HEK293 (cell line): ENCODE data around the gene APOL1.

Source experiments
- CTCF ChIA-PET: fragments of 350-600 bp; formaldehyde crosslinking; extraction: SDS; loops from one replicate; lab custom pipeline; 2021; ENCODE audit warnings: antibody characterized with exemption; lab: Yijun Ruan, JAX
- POLR2A ChIA-PET: fragments of 300-600 bp; formaldehyde crosslinking; extraction: SDS; loops from one replicate; lab custom pipeline; 2020; ENCODE audit warnings: antibody characterized with exemption, inconsistent platforms; lab: Yijun Ruan, JAX
- H3K27ac ChIP-seq: fragments of 200-500 bp; sonication (Bioruptor generic); 2 replicates; pipeline ENCODE4 v1.5.1; 2014; ENCODE audit warnings: low read depth, low read length, control low read depth, inconsistent platforms; ENCODE audit errors: extremely low read depth
- H3K36me3 ChIP-seq, 2 experiments: fragments of 200-500 bp in 1 of 2; sonication (Bioruptor generic) in 1 of 2; 1 replicate in 1 of 2; 2 replicates in 1 of 2; pipeline ENCODE4 v1.5.1; 2014 to 2017; ENCODE audit warnings: inconsistent platforms in 2 of 2, low read length in 2 of 2; ENCODE audit not compliant: control insufficient read depth in 2 of 2, insufficient read depth in 1 of 2
- H3K4me1 ChIP-seq: fragments of 200-500 bp; sonication (Bioruptor generic); 2 replicates; pipeline ENCODE4 v1.5.1; 2014; ENCODE audit warnings: mild to moderate bottlenecking, low read length, inconsistent platforms; ENCODE audit not compliant: control insufficient read depth, insufficient read depth
- H3K4me3 ChIP-seq: 2 replicates; pipeline ENCODE4 v1.5.1; 2011; ENCODE audit warnings: low read depth, mild to moderate bottlenecking, control low read depth, low read length, moderate library complexity
- H3K9me3 ChIP-seq: fragments of 200-500 bp; sonication (Bioruptor generic); 2 replicates; pipeline ENCODE4 v1.5.1; 2014; ENCODE audit warnings: low read depth, low read length, inconsistent platforms; ENCODE audit not compliant: control insufficient read depth, insufficient read depth
- GLI4 ChIP-seq: fragments of 450-650 bp; formaldehyde crosslinking; IDR thresholded peaks from 2 replicates; pipeline ENCODE4 v1.5.1; 2016; ENCODE audit warnings: missing biosample characterization, missing genetic modification characterization
- KLF10 ChIP-seq: fragments of 450-650 bp; IDR thresholded peaks from 2 replicates; pipeline ENCODE4 v1.5.1; 2018; ENCODE audit warnings: missing biosample characterization, mild to moderate bottlenecking, missing genetic modification characterization
- KLF9 ChIP-seq: fragments of 450-650 bp; formaldehyde crosslinking; IDR thresholded peaks from 2 replicates; pipeline ENCODE4 v1.5.1; 2016; ENCODE audit warnings: missing biosample characterization, missing genetic modification characterization, low read depth
- PATZ1 ChIP-seq: fragments of 450-650 bp; formaldehyde crosslinking; IDR thresholded peaks from 2 replicates; pipeline ENCODE4 v1.5.1; 2016; ENCODE audit warnings: missing biosample characterization, missing genetic modification characterization
- REPIN1 ChIP-seq: fragments of 450-650 bp; formaldehyde crosslinking; IDR thresholded peaks from 2 replicates; pipeline ENCODE4 v1.5.1; 2017; ENCODE audit warnings: missing biosample characterization, missing genetic modification characterization, low read depth
- YY1 ChIP-seq: fragments of 450-650 bp; formaldehyde crosslinking; IDR thresholded peaks from 2 replicates; pipeline ENCODE4 v1.5.1; 2018; ENCODE audit warnings: missing biosample characterization, missing genetic modification characterization
- ZFP3 ChIP-seq: fragments of 450-650 bp; formaldehyde crosslinking; IDR thresholded peaks from 2 replicates; pipeline ENCODE4 v1.5.1; 2016; ENCODE audit warnings: low read depth, missing biosample characterization, missing genetic modification characterization
- ZNF112 ChIP-seq: fragments of 450-650 bp; formaldehyde crosslinking; IDR thresholded peaks from 2 replicates; pipeline ENCODE4 v1.5.0; 2017; ENCODE audit warnings: missing biosample characterization, missing genetic modification characterization
- ZNF169 ChIP-seq: fragments of 450-650 bp; formaldehyde crosslinking; IDR thresholded peaks from 2 replicates; pipeline ENCODE4 v1.5.1; 2016; ENCODE audit warnings: missing biosample characterization, missing genetic modification characterization
- ZNF223 ChIP-seq: fragments of 450-650 bp; formaldehyde crosslinking; IDR thresholded peaks from 2 replicates; pipeline ENCODE4 v1.5.1; 2016; ENCODE audit warnings: missing biosample characterization, missing genetic modification characterization
- ZNF24 ChIP-seq: fragments of 450-650 bp; formaldehyde crosslinking; IDR thresholded peaks from 2 replicates; pipeline ENCODE4 v1.5.1; 2016; ENCODE audit warnings: missing biosample characterization, missing genetic modification characterization
- ZNF280C ChIP-seq: fragments of 450-650 bp; formaldehyde crosslinking; IDR thresholded peaks from 2 replicates; pipeline ENCODE4 v1.5.1; 2016; ENCODE audit warnings: missing biosample characterization, missing genetic modification characterization
- ZNF398 ChIP-seq: fragments of 450-650 bp; formaldehyde crosslinking; IDR thresholded peaks from 2 replicates; pipeline ENCODE4 v1.5.1; 2017; ENCODE audit warnings: missing biosample characterization, missing genetic modification characterization
- ZNF521 ChIP-seq: fragments of 450-650 bp; formaldehyde crosslinking; IDR thresholded peaks from 2 replicates; pipeline ENCODE4 v1.5.1; 2017; ENCODE audit warnings: missing biosample characterization, mild to moderate bottlenecking, missing genetic modification characterization
- ZNF555 ChIP-seq: fragments of 450-650 bp; formaldehyde crosslinking; conservative IDR thresholded peaks from 2 replicates; pipeline ENCODE4 v1.5.1; 2017; ENCODE audit warnings: missing biosample characterization, mild to moderate bottlenecking, missing genetic modification characterization, inconsistent platforms
- ZNF580 ChIP-seq: fragments of 450-650 bp; formaldehyde crosslinking; IDR thresholded peaks from 2 replicates; pipeline ENCODE4 v1.5.1; 2016; ENCODE audit warnings: missing biosample characterization, missing genetic modification characterization
- ZNF626 ChIP-seq: fragments of 450-650 bp; sonication (Bioruptor Pico); formaldehyde crosslinking; IDR thresholded peaks from 2 replicates; pipeline ENCODE4 v1.5.1; 2018; ENCODE audit warnings: missing biosample characterization, missing genetic modification characterization, inconsistent platforms
- ZNF777 ChIP-seq: fragments of 450-650 bp; formaldehyde crosslinking; IDR thresholded peaks from 2 replicates; pipeline ENCODE4 v1.5.1; 2017; ENCODE audit warnings: missing biosample characterization, missing genetic modification characterization, borderline replicate concordance
- ZSCAN16 ChIP-seq: fragments of 450-650 bp; formaldehyde crosslinking; IDR thresholded peaks from 2 replicates; pipeline ENCODE4 v1.5.1; 2016; ENCODE audit warnings: missing biosample characterization, missing genetic modification characterization
- ZSCAN4 ChIP-seq: fragments of 450-650 bp; formaldehyde crosslinking; IDR thresholded peaks from 2 replicates; pipeline ENCODE4 v1.5.1; 2017; ENCODE audit warnings: missing biosample characterization, missing genetic modification characterization

Gene APOL1

GRCh38 chr22:36298118-36298517 lies 45.2 kb downstream of the APOL1 start (continued):
- TF ChIP-seq ZNF777 (no peak), YY1 (tag by site-specific recombination) (no peak)
- TF ChIP-seq, all 188 proteins: peak for 0

GRCh38 chr22:36298601-36299000 lies 45.7 kb downstream of the APOL1 start:
- H3K27ac ChIP-seq = no peak overlapping the region

More at GRCh38 chr22:36298601-36299000, 45.7 kb downstream of the APOL1 start:
- ChIA-PET CTCF (interaction anchor here (0.7 to 7.5 kb wide), 7 partner anchors 9 to 188 kb away, joined by 3 to 132 read pairs (median 6); no protein-coding TSS in a partner anchor), POLR2A (interaction anchor here (0.6 to 0.9 kb wide), 2 partner anchors 12 to 89 kb away, joined by 3 to 4 read pairs; partner anchors contain the start of gene MYH9)
- H3K9me3 ChIP-seq = no peaks in the 10 kb centered on the region
- H3K4me3 ChIP-seq = no peak overlapping the region
- no peak for TF ChIP-seq ZNF169
- no peak for TF ChIP-seq ZNF223 (tag by site-specific recombination)
- no peak for TF ChIP-seq ZNF555
- no peak for TF ChIP-seq ZNF580 (tag by site-specific recombination)
- TF ChIP-seq ZNF398 (tag by site-specific recombination) = no peak
- no peak for TF ChIP-seq GLI4 (tag by site-specific recombination)
- TF ChIP-seq ZNF24 (tag by site-specific recombination) = no peak
- TF ChIP-seq ZNF521 (tag by site-specific recombination) = no peak
- TF ChIP-seq REPIN1 (tag by site-specific recombination) = no peak
- no peak for TF ChIP-seq ZNF626 (tag by site-specific recombination)
- TF ChIP-seq PATZ1 (tag by site-specific recombination) = no peak
- TF ChIP-seq ZNF112 (tag by site-specific recombination) = no peak
- no peak for TF ChIP-seq ZSCAN4
- no peak for TF ChIP-seq ZFP3 (tag by site-specific recombination)
- TF ChIP-seq ZSCAN16 (tag by site-specific recombination) = no peak
- TF ChIP-seq KLF10 (tag by site-specific recombination) = no peak
- no peak for TF ChIP-seq ZNF280C
- no peak for TF ChIP-seq KLF9
- H3K4me1 ChIP-seq = no peaks in the 10 kb centered on the region
- H3K36me3 ChIP-seq = peaks cover 21 to 98% of the 10 kb centered on the region in 2 experiments
